HepG2 (cell line): ENCODE results near the gene NOL11. TPM values are rescaled to one million over a fixed set of nuclear protein-coding genes. Genes with fewer than 3 reads are reported as not detected.

Source experiments
- ATAC-seq: fragments of 200-7000 bp; cut with Tn5 transposase; 3 replicates; pipeline ENCODE4 v1.9.1; 2020; ENCODE audit warnings: mild to moderate bottlenecking, moderate library complexity
- BruUV-seq: library from RNA; stranded (reverse); fragments of 400-500 nt; replicated peaks from 2 replicates; lab custom pipeline; 2021; lab: Mats Ljungman, UMichigan
- CTCF ChIA-PET: fragments of 300-600 bp; formaldehyde crosslinking; extraction: SDS; loops from one replicate; lab custom pipeline; 2021; ENCODE audit warnings: low total read pairs, inconsistent platforms, low intra/inter-chr PET ratio; lab: Yijun Ruan, JAX
- POLR2A ChIA-PET: fragments of 350-600 bp; sonication (Branson Sonifier 250); formaldehyde crosslinking; loops from one replicate; lab custom pipeline; 2020; ENCODE audit warnings: antibody characterized with exemption, inconsistent platforms; lab: Yijun Ruan, JAX
- DNase-seq: peaks from one replicate; pipeline ENCODE4 v3.0.0-alpha.2; 2015; ENCODE audit warnings: low spot score
- FAIRE-seq: peaks from 3 replicates; lab custom pipeline; 2011; peaks lifted over from hg19 to GRCh38; lab: Jason Lieb, UNC
- H2AFZ ChIP-seq: one replicate; pipeline ENCODE4 v1.6.1; 2011; ENCODE audit warnings: low read length, inconsistent platforms
- H3K27ac ChIP-seq: fragments of 300-600 bp; 3 replicates; pipeline ENCODE4 v1.8.0; 2011; ENCODE audit warnings: mixed run types, mild to moderate bottlenecking, mixed read lengths, low read length, inconsistent platforms; ENCODE audit not compliant: insufficient read depth; ENCODE audit errors: extremely low read length
- H3K27me3 ChIP-seq, 2 experiments: fragments of 200-600 bp in 1 of 2; 2 replicates in 1 of 2; 3 replicates in 1 of 2; pipeline versions ENCODE4 v1.6.0 to v1.8.0; 2011; ENCODE audit warnings: low read length in 2 of 2, mild to moderate bottlenecking in 2 of 2, moderate library complexity in 2 of 2, inconsistent platforms in 1 of 2; ENCODE audit not compliant: insufficient read depth in 2 of 2, control insufficient read depth in 1 of 2
- H3K36me3 ChIP-seq, 2 experiments: fragments of 200-600 bp in 1 of 2; replicated peaks in 1 of 2; 2 replicates in 1 of 2; 3 replicates in 1 of 2; pipeline versions ENCODE4 v1.5.1 to v1.8.0; 2011; ENCODE audit warnings: low read length in 2 of 2, inconsistent platforms in 1 of 2; ENCODE audit not compliant: insufficient read depth in 2 of 2, control insufficient read depth in 1 of 2
- H3K4me1 ChIP-seq: 2 replicates; pipeline ENCODE4 v1.5.1; 2012; ENCODE audit warnings: low read length, inconsistent platforms; ENCODE audit not compliant: insufficient read depth
- H3K4me2 ChIP-seq: 2 replicates; pipeline ENCODE4 v1.6.0; 2011; ENCODE audit warnings: low read depth, low read length, inconsistent platforms
- H3K4me3 ChIP-seq, 3 experiments: fragments of 200-600 bp in 1 of 3; sonication (generic), shearing (Covaris generic) in 1 of 3; replicated peaks in 1 of 3; 2 replicates each; pipeline ENCODE4 v1.5.1; 2011 to 2016; ENCODE audit warnings: low read length in 3 of 3, inconsistent platforms in 2 of 3, low read depth in 2 of 3, mild to moderate bottlenecking in 2 of 3, control low read depth in 1 of 3, mixed read lengths in 1 of 3; ENCODE audit not compliant: insufficient read depth in 1 of 3
- H3K79me2 ChIP-seq: one replicate; pipeline ENCODE4 v1.6.1; 2011; ENCODE audit warnings: low read length, inconsistent platforms; ENCODE audit not compliant: insufficient read depth
- H3K9ac ChIP-seq: 2 replicates; pipeline ENCODE4 v1.6.0; 2011; ENCODE audit warnings: mild to moderate bottlenecking, low read depth, low read length, inconsistent platforms; ENCODE audit not compliant: insufficient read depth
- H3K9me3 ChIP-seq: 2 replicates; pipeline ENCODE4 v1.5.1; 2012; ENCODE audit warnings: mild to moderate bottlenecking, low read length
- H4K20me1 ChIP-seq: 2 replicates; pipeline ENCODE4 v1.6.0; 2011; ENCODE audit warnings: inconsistent platforms, mild to moderate bottlenecking, low read length, moderate library complexity; ENCODE audit not compliant: insufficient read depth
- BHLHE40 ChIP-seq: IDR thresholded peaks from 2 replicates; pipeline ENCODE4 v1.6.1; 2011; ENCODE audit warnings: low read length, improper control_type of control experiment
- SKI ChIP-seq: fragments of 450-650 bp; IDR thresholded peaks from one replicate; pipeline ENCODE4 v1.6.1; 2018; ENCODE audit warnings: mild to moderate bottlenecking; ENCODE audit not compliant: partially characterized antibody
- TBX2 ChIP-seq: sonication (generic); formaldehyde crosslinking; IDR thresholded peaks from 2 replicates; pipeline ENCODE4 v1.5.0; 2020; ENCODE audit warnings: missing genetic modification reagents, mild to moderate bottlenecking, borderline replicate concordance
- ZMYM4 ChIP-seq: sonication (generic); formaldehyde crosslinking; IDR thresholded peaks from 2 replicates; pipeline ENCODE4 v1.8.1; 2023; ENCODE audit warnings: mild to moderate bottlenecking, missing genetic modification reagents
- ZNF574 ChIP-seq: sonication (generic); formaldehyde crosslinking; IDR thresholded peaks from 2 replicates; pipeline ENCODE4 v1.4.0; 2020; ENCODE audit warnings: missing genetic modification reagents
- ZNF770 ChIP-seq: sonication (generic); formaldehyde crosslinking; IDR thresholded peaks from 2 replicates; pipeline ENCODE4 v1.5.0; 2020; ENCODE audit warnings: mild to moderate bottlenecking, missing genetic modification reagents
- WGBS: methylation state at CpG from one replicate; pipeline ENCODE4 v1.1.6; 2017; ENCODE audit warnings: low lambda C conversion rate; 5-methylcytosine and 5-hydroxymethylcytosine counted together
- in situ Hi-C: cut with HindIII; loops from 2 replicates; pipeline ENCODE4 v1.10.0; 2017; ENCODE audit warnings: low pct_unique_long_range_greater_than_20kb; ENCODE audit not compliant: extremely low pct_ligation_motif_present
- intact Hi-C: fragments of 100-400 bp; cut with micrococcal nuclease; formaldehyde crosslinking; loops from one replicate; pipeline ENCODE4 v1.10.0; 2022; ENCODE audit not compliant: unreplicated experiment
- polyA plus RNA-seq, 8 experiments: library from polyadenylated mRNA; depleted of rRNA in 3 of 8; stranded (reverse) in 7 of 8; unstranded in 1 of 8; fragments of >200 nt; fragmentation: Illumina TruSeq in 4 of 8; extraction: Trizol in 4 of 8; gene quantifications; 2 replicates each; pipeline versions ENCODE4 v1.2.1 to v1.2.3, GENCODE V29; 2011 to 2016; ENCODE audit warnings: low read depth in 4 of 8, missing spikeins in 1 of 8, mixed read lengths in 1 of 8; ENCODE audit not compliant: insufficient read depth in 1 of 8
- total RNA-seq, 5 experiments: library from RNA; depleted of rRNA; stranded (reverse); fragments of >200 nt; fragmentation: Illumina TruSeq; extraction: Trizol; gene quantifications; 2 replicates each; pipeline ENCODE4 v1.2.3, GENCODE V29; 2016; ENCODE audit warnings: low read depth in 1 of 5

NOL11 gene
- total and polyA plus RNA-seq, 2 of the 13 experiments (the other 11 are each of a cell fraction or from before 2014, with no cell fraction given) = 45.8 to 124 TPM

- no peak for TF ChIP-seq ZNF770 (CRISPR knock-in tag)
- TF ChIP-seq, all 625 proteins: peak for 0
Measured at GRCh38 chr17:67686241-67686640, 31.5 kb upstream of the NOL11 start (continued).

- no peak for FAIRE-seq
- no peak overlapping the region for H3K4me3 ChIP-seq
- in situ Hi-C loops = no loop called here
- intact Hi-C loops = no loop called here
- peaks cover 0 to 5% of the 10 kb centered on the region in 2 experiments; a peak in 1 of 5 replicates for H3K27me3 ChIP-seq
- no TSS peak for BruUV-seq
- H3K4me1 ChIP-seq = peaks cover 1% of the 10 kb centered on the region
- no peak overlapping the region for H3K27ac ChIP-seq
- ChIA-PET CTCF (interaction anchor here (1.1 kb wide), 1 partner anchor 313 kb away, joined by 3 read pairs; no protein-coding TSS in a partner anchor), POLR2A (no interaction called here)
- H3K79me2 ChIP-seq = no peaks in the 10 kb centered on the region
- H4K20me1 ChIP-seq = no peaks in the 10 kb centered on the region
- TF ChIP-seq BHLHE40 = no peak
- no peak for TF ChIP-seq ZNF574
- TF ChIP-seq ZMYM4 (CRISPR knock-in tag) = no peak
- no peak for TF ChIP-seq SKI
- TF ChIP-seq TBX2 (CRISPR knock-in tag) = no peak
- TF ChIP-seq, all 625 proteins: peak for 0
- H3K36me3 ChIP-seq = no peaks in the 10 kb centered on the region
- H2AFZ ChIP-seq = no peak overlapping the region
- no peaks in the 10 kb centered on the region for H3K9me3 ChIP-seq
- DNase-seq = no peak
- WGBS = 45% methylated on average over 2 of the region's 2 CpGs
- no peak overlapping the region for H3K9ac ChIP-seq
- no peak overlapping the region for H3K4me2 ChIP-seq
- no peak for ATAC-seq
Measured at GRCh38 chr17:67687511-67687910, 30.2 kb upstream of the NOL11 start.
